AG04450 (cell line): ENCODE measurements around the gene PAQR4. TPM values are rescaled to one million over a fixed set of nuclear protein-coding genes. Genes with fewer than 3 reads are reported as not detected.

Experiments
- CTCF ChIA-PET: fragments of 300-600, 350-600 bp; formaldehyde crosslinking; extraction: SDS; loops from one replicate; lab custom pipeline; 2022; ENCODE audit warnings: antibody characterized with exemption, inconsistent platforms; lab: Charles Lee
- POLR2A ChIA-PET: fragments of 350-600 bp; formaldehyde crosslinking; extraction: SDS; loops from one replicate; lab custom pipeline; 2021; ENCODE audit warnings: antibody characterized with exemption, inconsistent platforms; lab: Yijun Ruan, JAX
- DNase-seq: peaks from one replicate; pipeline ENCODE4 v3.0.0-alpha.2; 2011; ENCODE audit warnings: low read depth, low spot score
- H3K27ac ChIP-seq: one replicate; pipeline ENCODE4 v1.5.1; 2012; ENCODE audit warnings: low read depth, low read length, control low read depth
- H3K27me3 ChIP-seq: one replicate; pipeline ENCODE4 v1.6.0; 2012; ENCODE audit warnings: low read length; ENCODE audit not compliant: control insufficient read depth, insufficient read depth
- H3K4me3 ChIP-seq: 2 replicates; pipeline ENCODE4 v1.5.1; 2011; ENCODE audit warnings: mild to moderate bottlenecking, low read depth, low read length, control low read depth
- H3K9me3 ChIP-seq: 2 replicates; pipeline ENCODE4 v1.5.1; 2012; ENCODE audit warnings: low read length; ENCODE audit not compliant: control insufficient read depth, insufficient read depth
- CTCF ChIP-seq: IDR thresholded peaks from 2 replicates; pipeline ENCODE4 v1.5.1; 2011; ENCODE audit warnings: low read depth, low read length, control low read depth, inconsistent platforms
- polyA plus RNA-seq: library from polyadenylated mRNA; depleted of rRNA; stranded (reverse); fragments of >200 nt; gene quantifications from 2 replicates; pipeline ENCODE4 v1.2.3, GENCODE V29; 2011

The PAQR4 gene
- polyA plus RNA-seq, 1 experiment = 1.2 TPM

- no peaks in the 10 kb centered on the region; the same call in 1 of the 2 replicates for H3K9me3 ChIP-seq
- no peak overlapping the region for H3K4me3 ChIP-seq
- peaks cover 66% of the 10 kb centered on the region for H3K27me3 ChIP-seq
- no peak for TF ChIP-seq CTCF
- ChIA-PET CTCF (interaction anchor here (0.6 to 2.3 kb wide), 3 partner anchors 19 to 869 kb away, joined by 3 to 8 read pairs (median 3); no protein-coding TSS in a partner anchor), POLR2A (interaction anchor here (1.3 kb wide), 1 partner anchor 11 kb away, joined by 8 read pairs; the partner anchor contains the start of gene TNFRSF12A)
- no peak for DNase-seq
- H3K27ac ChIP-seq = no peak overlapping the region
These were observed 40.6 kb downstream of the PAQR4 start for GRCh38 chr16:3009568-3010390.

- Histone ChIP-seq H3K27ac (no peak overlapping the region), H3K27me3 (peaks cover 62% of the 10 kb centered on the region), H3K4me3 (no peak overlapping the region), H3K9me3 (no peaks in the 10 kb centered on the region; the same call in 1 of the 2 replicates)
- ChIA-PET CTCF (interaction anchor here (0.9 to 2.3 kb wide), 2 partner anchors 18 to 21 kb away, joined by 3 to 8 read pairs; no protein-coding TSS in a partner anchor), POLR2A (interaction anchor here (1.3 kb wide), 1 partner anchor 10 kb away, joined by 8 read pairs; the partner anchor contains the start of gene TNFRSF12A)
- no peak for DNase-seq
- no peak for TF ChIP-seq CTCF
These were observed 41.4 kb downstream of the PAQR4 start for GRCh38 chr16:3010510-3010909.

- POLR2A ChIA-PET = interaction anchor here (0.6 to 1.7 kb wide), 2 partner anchors 10 to 101 kb away, joined by 3 to 7 read pairs; no protein-coding TSS in a partner anchor
- Histone ChIP-seq H3K4me3 (no peak overlapping the region), H3K27ac (no peak overlapping the region), H3K9me3 (no peaks in the 10 kb centered on the region; the same call in 1 of the 2 replicates), H3K27me3 (peaks cover 56% of the 10 kb centered on the region)
- no peak for DNase-seq
- TF ChIP-seq CTCF = no peak
- CTCF ChIA-PET = interaction anchor here (1.0 kb wide), 1 partner anchor 16 kb away, joined by 3 read pairs; no protein-coding TSS in a partner anchor
These were observed 43.1 kb downstream of the PAQR4 start for GRCh38 chr16:3012246-3012645.

- H3K9me3 ChIP-seq = no peaks in the 10 kb centered on the region; the same call in 1 of the 2 replicates
- DNase-seq = no peak
- ChIA-PET POLR2A (interaction anchor here (1.7 kb wide), 1 partner anchor 9 kb away, joined by 7 read pairs; no protein-coding TSS in a partner anchor), CTCF (interaction anchor here (1.0 kb wide), 1 partner anchor 15 kb away, joined by 3 read pairs; no protein-coding TSS in a partner anchor)
- peaks cover 52% of the 10 kb centered on the region for H3K27me3 ChIP-seq
- H3K27ac ChIP-seq = no peak within 1 kb of the TSS
- H3K4me3 ChIP-seq = no peak within 1 kb of the TSS
- no peak for TF ChIP-seq CTCF
These were observed 43.8 kb downstream of the PAQR4 start, which contains the start of gene CLDN9 for GRCh38 chr16:3012828-3013420. TSS of gene CLDN9 (plus strand) at chr16:3012923. CDS start at chr16:3013363, 440 bp downstream.
